ENCODE data around the gene ADD1.

Gene ADD1

GRCh38 chr4:2837110-2837903 is 6.3 kb upstream of the ADD1 start:
- no peak for DNase-seq

GRCh38 chr4:2837904-2838496 is 5.6 kb upstream of the ADD1 start:
- no peak for DNase-seq

- no peak for DNase-seq
Observed at GRCh38 chr4:2839060-2839459, 4.6 kb upstream of the ADD1 start.

GRCh38 chr4:2842687-2843262 is 869 bp upstream of the ADD1 start:
- DNase-seq, result no peak

- no peak for DNase-seq
Observed at GRCh38 chr4:2843941-2844584, 419 bp downstream of the ADD1 start.

- DNase-seq, result no peak
Observed at GRCh38 chr4:2846172-2846571, 2.5 kb downstream of the ADD1 start.

GRCh38 chr4:2847302-2847871 is 3.7 kb downstream of the ADD1 start:
- DNase-seq, result no peak

- DNase-seq, result no peak
Observed at GRCh38 chr4:2848449-2848848, 4.8 kb downstream of the ADD1 start.

- DNase-seq, result no peak
Observed at GRCh38 chr4:2849267-2850152, 5.9 kb downstream of the ADD1 start.

GRCh38 chr4:2850966-2851798 is 7.5 kb downstream of the ADD1 start:
- DNase-seq, result no peak

- no peak for DNase-seq
Observed at GRCh38 chr4:2852481-2852921, 8.9 kb downstream of the ADD1 start.

GRCh38 chr4:2855584-2855983 is 11.9 kb downstream of the ADD1 start:
- DNase-seq, result no peak

- no peak for DNase-seq
Observed at GRCh38 chr4:2856266-2856665, 12.6 kb downstream of the ADD1 start.

GRCh38 chr4:2857349-2857927 is 13.8 kb downstream of the ADD1 start:
- no peak for DNase-seq

GRCh38 chr4:2858451-2859217 is 15.0 kb downstream of the ADD1 start:
- DNase-seq, result no peak

- no peak for DNase-seq
Observed at GRCh38 chr4:2859514-2859913, 15.9 kb downstream of the ADD1 start.

- DNase-seq, result no peak
Observed at GRCh38 chr4:2860391-2861348, 17.0 kb downstream of the ADD1 start.

GRCh38 chr4:2861631-2862436 is 18.2 kb downstream of the ADD1 start:
- DNase-seq, result no peak
